GM12878 (cell line): ENCODE measurements around the gene CTNNA3. TPM values are rescaled to one million over a fixed set of nuclear protein-coding genes. Genes with fewer than 3 reads are reported as not detected.

Experiments used
- ATAC-seq: fragments of 200-7000 bp; cut with Tn5 transposase; 3 replicates; pipeline ENCODE4 v1.9.1; 2020; ENCODE audit warnings: mild to moderate bottlenecking, moderate library complexity
- BruUV-seq: library from RNA; stranded (reverse); fragments of 400-500 nt; replicated peaks from 2 replicates; lab custom pipeline; 2021; lab: Mats Ljungman, UMichigan
- CTCF ChIA-PET: fragments of 300-600 bp; sonication (Branson Sonifier 250); formaldehyde crosslinking; extraction: SDS; loops from one replicate; lab custom pipeline; 2021; ENCODE audit warnings: inconsistent platforms; lab: Yijun Ruan, JAX
- POLR2A ChIA-PET: fragments of 350-600 bp; formaldehyde crosslinking; extraction: SDS; loops from one replicate; lab custom pipeline; 2021; ENCODE audit warnings: inconsistent platforms; lab: Charles Lee
- RAD21 ChIA-PET: fragments of 300-600 bp; sonication (Branson Sonifier 250); formaldehyde crosslinking; loops from one replicate; lab custom pipeline; 2023; ENCODE audit warnings: antibody characterized with exemption; ENCODE audit not compliant: unreplicated experiment; lab: Charles Lee
- SMC1A ChIA-PET: fragments of 300-600 bp; sonication (Branson Sonifier 250); formaldehyde crosslinking; loops from one replicate; lab custom pipeline; 2023; ENCODE audit not compliant: unreplicated experiment, uncharacterized antibody; lab: Charles Lee
- DNase-seq: peaks from one replicate; pipeline ENCODE4 v3.0.0-alpha.2; 2011; ENCODE audit warnings: low read depth, low spot score
- FAIRE-seq: peaks from 3 replicates; lab custom pipeline; 2011; peaks lifted over from hg19 to GRCh38; lab: Jason Lieb, UNC
- H2AFZ ChIP-seq: 2 replicates; pipeline ENCODE4 v1.6.0; 2011; ENCODE audit warnings: low read depth, low read length, control low read depth; ENCODE audit not compliant: control insufficient read depth
- H3K27ac ChIP-seq: 2 replicates; pipeline ENCODE4 v1.5.1; 2011; ENCODE audit warnings: control low read depth; ENCODE audit not compliant: control insufficient read depth, insufficient read depth
- H3K27me3 ChIP-seq, 2 experiments: replicated peaks in 1 of 2; 2 replicates each; pipeline versions ENCODE4 v1.6.0 to v1.6.1; 2011; ENCODE audit warnings: low read length in 1 of 2; ENCODE audit not compliant: control insufficient read depth in 2 of 2, insufficient read depth in 2 of 2
- H3K36me3 ChIP-seq, 2 experiments: 2 replicates each; pipeline ENCODE4 v1.5.1; 2011; ENCODE audit warnings: low read length in 1 of 2; ENCODE audit not compliant: control insufficient read depth in 2 of 2, insufficient read depth in 2 of 2
- H3K4me1 ChIP-seq: 2 replicates; pipeline ENCODE4 v1.6.1; 2011; ENCODE audit warnings: mild to moderate bottlenecking, low read length, moderate library complexity, mixed read lengths; ENCODE audit not compliant: control insufficient read depth, insufficient read depth
- H3K4me2 ChIP-seq: 2 replicates; pipeline ENCODE4 v1.6.0; 2011; ENCODE audit warnings: control low read depth; ENCODE audit not compliant: control insufficient read depth, insufficient read depth
- H3K4me3 ChIP-seq: fragments of 200-600 bp; sonication (generic); 2 replicates; pipeline ENCODE4 v1.5.1; 2016
- H3K79me2 ChIP-seq: 2 replicates; pipeline ENCODE4 v1.6.0; 2011; ENCODE audit warnings: low read length; ENCODE audit not compliant: control insufficient read depth, insufficient read depth
- H3K9ac ChIP-seq: 2 replicates; pipeline ENCODE4 v1.8.0; 2011; ENCODE audit warnings: low read length, control low read depth, mixed read lengths; ENCODE audit not compliant: control insufficient read depth, insufficient read depth
- H3K9me3 ChIP-seq: replicated peaks from 3 replicates; pipeline ENCODE4 v1.5.1; 2011; ENCODE audit warnings: mild to moderate bottlenecking, low read length; ENCODE audit not compliant: control insufficient read depth, insufficient read depth
- H4K20me1 ChIP-seq: 2 replicates; pipeline ENCODE4 v1.6.0; 2011; ENCODE audit not compliant: control insufficient read depth, insufficient read depth
- BCL11A ChIP-seq: IDR thresholded peaks from 2 replicates; pipeline ENCODE4 v1.6.1; 2011; ENCODE audit warnings: low read depth, low read length
- HCFC1 ChIP-seq: fragments of 150-350 bp; IDR thresholded peaks from 2 replicates; pipeline ENCODE4 v1.6.1; 2014; ENCODE audit warnings: low read length
- SUZ12 ChIP-seq: fragments of 200-600 bp; sonication (generic); IDR thresholded peaks from one replicate; pipeline ENCODE4 v1.6.1; 2018; ENCODE audit warnings: antibody characterized with exemption, mild to moderate bottlenecking; ENCODE audit not compliant: unreplicated experiment
- WGBS: methylation state at CpG from one replicate; pipeline ENCODE4 v1.1.6; 2016; ENCODE audit warnings: low lambda C conversion rate; ENCODE audit not compliant: insufficient replicate concordance, insufficient coverage; ENCODE audit errors: missing lambda C conversion rate; 5-methylcytosine and 5-hydroxymethylcytosine counted together
- in situ Hi-C: fragments of 300-500 bp; cut with MboI; formaldehyde crosslinking; loops from 9 replicates; pipeline ENCODE4 v1.14.3; 2018; ENCODE audit warnings: mixed read lengths
- intact Hi-C: fragments of 100-400 bp; cut with micrococcal nuclease; formaldehyde crosslinking; loops from one replicate; pipeline ENCODE4 v1.14.2; 2022; ENCODE audit not compliant: unreplicated experiment
- polyA plus RNA-seq, 11 experiments: library from polyadenylated mRNA; depleted of rRNA in 4 of 11; unstranded in 6 of 11; stranded (reverse) in 5 of 11; fragments of >200 nt; fragmentation: Nextera tagmentation in 4 of 11; fragmentation: Illumina TruSeq in 1 of 11; extraction: Ambion mirVana in 4 of 11; extraction: Trizol in 1 of 11; gene quantifications; 1 replicate in 1 of 11; 2 replicates in 10 of 11; pipeline versions ENCODE4 v1.2.1 to v1.2.3, GENCODE V29; 2011 to 2016; ENCODE audit warnings: inconsistent platforms in 2 of 11, missing spikeins in 2 of 11, low read depth in 1 of 11
- total RNA-seq, 4 experiments: library from RNA; depleted of rRNA in 3 of 4; stranded (reverse); fragments of >200 nt in 3 of 4; fragmentation: Illumina TruSeq in 1 of 4; extraction: Trizol in 1 of 4; gene quantifications; 2 replicates each; pipeline versions ENCODE4 v1.2.1 to v1.2.3, GENCODE V29; 2013 to 2021
- TF ChIP-seq, protein P1 (sequence below): fragments of 450-650 bp; IDR thresholded peaks from 2 replicates; pipeline ENCODE4 v1.6.1; 2016; ENCODE audit warnings: mild to moderate bottlenecking
- TF ChIP-seq, protein P2 (sequence below): fragments of 450-650 bp; IDR thresholded peaks from 2 replicates; pipeline ENCODE4 v1.6.1; 2014; ENCODE audit warnings: mild to moderate bottlenecking
- TF ChIP-seq, protein P3 (sequence below): IDR thresholded peaks from 2 replicates; pipeline ENCODE4 v1.6.1; 2012; ENCODE audit warnings: low read depth, low read length, improper control_type of control experiment

The CTNNA3 gene
- total and polyA plus RNA-seq, 10 of the 15 experiments (the other 5 are each of a cell fraction or from before 2014, with no cell fraction given), result under 0.01 to 4.5 (median 0.22) TPM; not detected in 2

DNA sequence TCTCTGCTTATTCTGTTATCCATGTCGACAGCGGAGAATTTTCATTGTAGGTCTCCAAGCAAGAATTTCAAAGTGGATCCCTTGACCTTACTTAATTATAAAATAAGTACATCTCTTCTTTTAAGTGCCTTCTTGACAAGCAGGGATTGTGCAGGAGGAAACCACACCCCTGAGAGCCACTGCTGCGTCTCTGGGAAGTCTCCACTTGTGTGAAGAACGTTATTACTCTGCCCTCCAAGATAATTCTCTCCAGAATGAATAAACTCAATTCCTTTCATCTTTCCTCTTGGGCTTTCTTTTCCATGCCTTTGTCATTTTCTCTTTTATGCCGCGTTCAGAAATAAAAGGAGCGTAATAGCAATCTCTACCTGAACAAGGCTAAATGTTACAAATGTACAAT is 1801.0 kb downstream of the CTNNA3 start:
- in situ Hi-C loops, result no loop called here
- no peak overlapping the region for H3K4me3 ChIP-seq
- no peaks in the 10 kb centered on the region for H3K27me3 ChIP-seq
- intact Hi-C loops, result loop anchor here (5.0 to 10.0 kb wide), 3 partner anchors 98 to 390 kb away; no protein-coding TSS in a partner anchor
- DNase-seq (no peak), FAIRE-seq (no peak), ATAC-seq (no peak)
- H2AFZ ChIP-seq, result no peak overlapping the region
- peaks cover 6% of the 10 kb centered on the region; the same call in 1 of the 2 replicates for H3K4me1 ChIP-seq
- H3K9me3 ChIP-seq, result no peaks in the 10 kb centered on the region
- ChIA-PET RAD21 (no interaction called here), CTCF (interaction anchor here (0.5 to 1.4 kb wide), 2 partner anchors 10 to 91 kb away, joined by 3 to 4 read pairs; no protein-coding TSS in a partner anchor), POLR2A (no interaction called here), SMC1A (interaction anchor here (1.4 kb wide), 1 partner anchor 9 kb away, joined by 3 read pairs; no protein-coding TSS in a partner anchor)
- H3K9ac ChIP-seq, result no peak overlapping the region
- no TSS peak for BruUV-seq
- H3K79me2 ChIP-seq, result peaks cover 1% of the 10 kb centered on the region; the same call in 1 of the 2 replicates
- no peak overlapping the region for H3K4me2 ChIP-seq
- WGBS, result 69% methylated on average over 7 of the region's 7 CpGs
- H4K20me1 ChIP-seq, result no peaks in the 10 kb centered on the region
- no peaks in the 10 kb centered on the region for H3K36me3 ChIP-seq
- no peak overlapping the region for H3K27ac ChIP-seq
- TF ChIP-seq HCFC1, result no peak
- TF ChIP-seq, protein P1, sequence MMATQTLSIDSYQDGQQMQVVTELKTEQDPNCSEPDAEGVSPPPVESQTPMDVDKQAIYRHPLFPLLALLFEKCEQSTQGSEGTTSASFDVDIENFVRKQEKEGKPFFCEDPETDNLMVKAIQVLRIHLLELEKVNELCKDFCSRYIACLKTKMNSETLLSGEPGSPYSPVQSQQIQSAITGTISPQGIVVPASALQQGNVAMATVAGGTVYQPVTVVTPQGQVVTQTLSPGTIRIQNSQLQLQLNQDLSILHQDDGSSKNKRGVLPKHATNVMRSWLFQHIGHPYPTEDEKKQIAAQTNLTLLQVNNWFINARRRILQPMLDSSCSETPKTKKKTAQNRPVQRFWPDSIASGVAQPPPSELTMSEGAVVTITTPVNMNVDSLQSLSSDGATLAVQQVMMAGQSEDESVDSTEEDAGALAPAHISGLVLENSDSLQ, result no peak
- TF ChIP-seq, protein P2, sequence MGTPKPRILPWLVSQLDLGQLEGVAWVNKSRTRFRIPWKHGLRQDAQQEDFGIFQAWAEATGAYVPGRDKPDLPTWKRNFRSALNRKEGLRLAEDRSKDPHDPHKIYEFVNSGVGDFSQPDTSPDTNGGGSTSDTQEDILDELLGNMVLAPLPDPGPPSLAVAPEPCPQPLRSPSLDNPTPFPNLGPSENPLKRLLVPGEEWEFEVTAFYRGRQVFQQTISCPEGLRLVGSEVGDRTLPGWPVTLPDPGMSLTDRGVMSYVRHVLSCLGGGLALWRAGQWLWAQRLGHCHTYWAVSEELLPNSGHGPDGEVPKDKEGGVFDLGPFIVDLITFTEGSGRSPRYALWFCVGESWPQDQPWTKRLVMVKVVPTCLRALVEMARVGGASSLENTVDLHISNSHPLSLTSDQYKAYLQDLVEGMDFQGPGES, result no peak
- no peak for TF ChIP-seq BCL11A
- TF ChIP-seq, protein P3, sequence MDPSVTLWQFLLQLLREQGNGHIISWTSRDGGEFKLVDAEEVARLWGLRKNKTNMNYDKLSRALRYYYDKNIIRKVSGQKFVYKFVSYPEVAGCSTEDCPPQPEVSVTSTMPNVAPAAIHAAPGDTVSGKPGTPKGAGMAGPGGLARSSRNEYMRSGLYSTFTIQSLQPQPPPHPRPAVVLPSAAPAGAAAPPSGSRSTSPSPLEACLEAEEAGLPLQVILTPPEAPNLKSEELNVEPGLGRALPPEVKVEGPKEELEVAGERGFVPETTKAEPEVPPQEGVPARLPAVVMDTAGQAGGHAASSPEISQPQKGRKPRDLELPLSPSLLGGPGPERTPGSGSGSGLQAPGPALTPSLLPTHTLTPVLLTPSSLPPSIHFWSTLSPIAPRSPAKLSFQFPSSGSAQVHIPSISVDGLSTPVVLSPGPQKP, result no peak
- no peak for TF ChIP-seq SUZ12
